ENCODE measurements around the gene ZBTB47.

Gene ZBTB47

GRCh38 chr3:42653303-42653559 is 266 bp upstream of the ZBTB47 start:
- no peak for DNase-seq

GRCh38 chr3:42654331-42655201 is 1.1 kb downstream of the ZBTB47 start:
- peak; percentile 68 for DNase-seq

- no peak for DNase-seq
These were observed 1.9 kb downstream of the ZBTB47 start for GRCh38 chr3:42655331-42655888.

GRCh38 chr3:42655980-42656679 is 2.6 kb downstream of the ZBTB47 start:
- DNase-seq: peak; percentile 44

GRCh38 chr3:42656680-42657610 is 3.4 kb downstream of the ZBTB47 start:
- DNase-seq: no peak

- no peak for DNase-seq
These were observed 4.2 kb downstream of the ZBTB47 start for GRCh38 chr3:42657675-42658074.

- no peak for DNase-seq
These were observed 4.7 kb downstream of the ZBTB47 start for GRCh38 chr3:42658091-42658770.

GRCh38 chr3:42658771-42659390 is 5.4 kb downstream of the ZBTB47 start:
- DNase-seq: no peak

- DNase-seq: no peak
These were observed 6.1 kb downstream of the ZBTB47 start for GRCh38 chr3:42659451-42660130.

- no peak for DNase-seq
These were observed 6.7 kb downstream of the ZBTB47 start for GRCh38 chr3:42660131-42660715.

GRCh38 chr3:42660898-42661297 is 7.4 kb downstream of the ZBTB47 start:
- no peak for DNase-seq

GRCh38 chr3:42661593-42662022 is 8.1 kb downstream of the ZBTB47 start:
- no peak for DNase-seq

GRCh38 chr3:42662037-42662812 is 8.7 kb downstream of the ZBTB47 start:
- no peak for DNase-seq

- no peak for DNase-seq
These were observed 9.5 kb downstream of the ZBTB47 start for GRCh38 chr3:42662813-42663535.

GRCh38 chr3:42663581-42664437 is 10.3 kb downstream of the ZBTB47 start:
- DNase-seq: no peak

- DNase-seq: no peak
These were observed 10.9 kb downstream of the ZBTB47 start for GRCh38 chr3:42664438-42664803.

- DNase-seq: no peak
These were observed 11.8 kb downstream of the ZBTB47 start for GRCh38 chr3:42665050-42665878.

All from fibroblast of skin of abdomen (primary cell).